Cardiac septum (tissue), 1 donor: ENCODE measurements around the gene ITPKA. TPM values are rescaled to one million over a fixed set of nuclear protein-coding genes. Genes with fewer than 3 reads are reported as not detected.
"Not testable (repeated sequence)": the region's sequence is repeated elsewhere in the genome, so short reads cannot be mapped to it uniquely, and the experiment has no call there.

Experiments
- DNase-seq: peaks from one replicate; pipeline ENCODE4 v3.0.0-alpha.2; 2020; ENCODE audit warnings: low spot score
- intact Hi-C: fragments of 100-400 bp; cut with DNase I; formaldehyde crosslinking; loops from one replicate; pipeline ENCODE4 v1.14.0; 2022
- long read RNA-seq: library from polyadenylated mRNA; unstranded; transcript quantifications from one replicate; pipeline ENCODE4 v2.0.0, GENCODE V29; 2021
- total RNA-seq: library from RNA; stranded (reverse); fragmentation: NEBNext Ultra II Directional; extraction: Animal tissue kit (Norgen Biotek cat#: 25700); gene quantifications from one replicate; pipeline ENCODE4 v1.2.1, GENCODE V29; 2021
- donor health status: DM: no; HTN: no; CAD: no.

Gene ITPKA
- total RNA-seq = 1.0 TPM
- long read RNA-seq, transcript ITPKA-201 (7 exons, 1,824 nt) = major isoform, 6 of 6 reads
- long read RNA-seq, partial matches to known transcripts = 0 of 6 reads
- long read RNA-seq, other reads (novel, unspliced or antisense) = 0 of 6 reads

DNA sequence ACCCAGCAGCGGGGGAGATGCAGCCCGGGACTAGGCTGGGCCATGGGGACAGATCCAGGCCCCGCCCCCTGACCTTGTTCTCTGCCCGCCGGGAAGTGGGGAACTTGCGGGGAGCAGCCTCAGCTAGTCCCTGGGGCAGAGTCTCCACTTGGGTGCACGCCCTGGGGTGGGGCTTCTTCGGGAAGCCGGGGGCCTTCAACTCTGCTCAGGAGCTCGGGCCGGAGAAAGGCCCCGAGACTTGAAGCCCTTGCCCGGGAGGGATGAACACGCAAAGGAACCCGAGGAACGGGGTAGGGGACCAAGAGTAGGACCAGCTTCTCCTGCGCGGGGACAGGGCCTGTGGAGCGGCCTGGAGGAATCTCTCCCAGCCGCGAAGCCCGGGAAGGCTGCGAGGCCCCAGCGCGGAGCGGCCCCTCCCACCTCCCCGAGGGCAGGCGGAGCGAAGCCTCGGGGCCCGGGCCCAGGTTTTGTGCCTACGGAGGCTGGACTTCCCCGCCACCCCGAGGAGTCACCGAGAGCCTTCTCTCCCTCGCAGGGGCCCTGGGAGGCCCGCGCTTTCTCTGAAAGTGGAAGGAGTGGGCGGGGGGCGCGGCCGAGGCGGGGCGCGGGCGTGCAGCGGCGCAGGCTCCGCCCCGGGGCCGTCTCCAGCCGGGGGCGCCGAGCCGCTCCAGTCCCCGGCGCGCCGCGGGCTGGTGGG, at the start of gene ITPKA:
ITPKA (plus strand) TSS at position 670 of the 697 bp plus-strand sequence. CDS start 54 bp downstream, outside the sequence.
- intact Hi-C loops = no loop called here
- no peak for DNase-seq

DNA sequence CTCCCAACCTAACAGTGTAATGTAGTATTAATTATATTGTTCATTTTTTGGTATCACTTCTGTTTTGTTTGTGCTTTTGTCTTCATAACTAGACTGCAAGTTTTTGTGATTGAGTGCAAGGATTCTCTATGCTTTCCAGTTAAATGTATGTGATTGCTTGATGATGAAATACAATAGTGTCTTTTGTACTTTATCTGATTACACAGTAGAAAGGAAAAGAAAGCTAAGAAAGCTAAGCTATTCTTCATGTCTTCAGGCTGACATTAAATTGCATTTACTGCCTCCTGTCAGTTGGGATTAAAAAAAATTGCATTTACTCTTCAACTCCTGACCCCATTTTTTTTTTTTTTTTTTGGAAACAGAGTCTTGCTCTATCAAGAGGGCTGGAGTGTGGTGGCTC, 48.3 kb upstream of the ITPKA start:
- no peak for DNase-seq
- intact Hi-C loops = no loop called here

DNA sequence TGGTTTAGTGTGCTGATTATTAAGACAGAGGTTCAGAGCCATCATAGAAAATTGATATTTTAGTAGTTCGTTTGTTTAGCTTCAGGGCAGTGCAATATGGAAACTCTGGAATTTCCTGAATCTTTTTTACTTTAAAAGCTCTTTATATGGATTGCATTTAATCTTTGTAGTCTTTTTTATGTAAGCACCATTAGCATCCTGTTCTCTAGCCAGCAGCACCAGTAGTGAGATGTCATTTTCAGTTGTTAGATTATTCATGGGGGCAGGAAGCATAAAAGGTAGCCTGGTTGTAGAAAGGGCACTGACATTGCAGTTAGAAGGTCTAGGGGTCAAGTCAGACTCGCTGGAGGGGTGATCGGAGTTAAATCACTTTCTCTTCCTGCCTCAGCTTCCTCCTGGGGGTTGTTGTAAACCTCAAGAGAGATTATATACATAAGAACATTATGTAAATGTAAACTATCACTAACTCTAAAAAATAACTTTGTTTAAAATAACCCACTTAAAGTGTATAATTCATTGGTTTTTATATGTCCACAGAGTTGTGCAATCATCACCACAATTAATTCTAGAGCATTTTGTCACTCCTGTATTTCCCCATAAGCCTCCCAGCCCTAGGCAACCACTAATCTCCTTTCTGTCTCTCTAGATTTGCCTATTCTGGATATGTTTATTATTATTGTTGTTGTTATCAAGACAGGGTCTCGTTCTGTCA, 31.4 kb upstream of the ITPKA start:
- DNase-seq = no peak
- intact Hi-C loops = no loop called here

DNA sequence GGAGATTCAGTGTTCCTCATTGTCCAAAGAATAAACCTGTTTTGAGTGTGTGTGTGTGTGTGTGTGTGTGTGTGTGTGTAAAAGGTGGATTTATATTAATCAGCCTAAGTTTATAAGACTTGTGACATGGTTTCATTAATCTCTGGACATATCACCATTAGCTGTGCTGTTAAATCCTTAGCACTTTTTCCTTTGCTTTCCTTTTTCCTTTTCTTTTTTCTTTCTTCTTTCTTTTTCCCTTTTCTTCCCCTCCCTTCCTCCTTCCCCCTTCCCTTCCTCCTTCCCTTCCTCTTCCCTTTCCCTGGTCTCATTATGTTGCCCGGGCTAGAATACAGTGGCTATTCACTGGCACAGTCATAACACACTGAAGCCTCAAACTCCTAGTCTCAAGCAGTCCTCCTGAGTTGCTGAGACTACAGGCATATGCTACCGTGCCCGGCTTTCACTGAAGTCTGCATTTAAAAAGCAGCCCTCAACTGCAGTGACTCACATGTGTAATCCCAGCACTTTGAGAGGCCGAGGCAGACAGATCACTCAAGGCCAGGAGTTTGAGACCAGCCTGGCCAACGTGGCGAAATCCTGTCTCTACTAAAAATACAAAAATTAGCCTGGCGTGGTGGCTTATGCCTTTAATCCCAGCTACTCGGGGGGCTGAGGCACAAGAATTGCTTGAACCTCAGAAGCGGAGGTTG, 28.6 kb upstream of the ITPKA start:
- DNase-seq = no peak
- intact Hi-C loops = no loop called here

DNA sequence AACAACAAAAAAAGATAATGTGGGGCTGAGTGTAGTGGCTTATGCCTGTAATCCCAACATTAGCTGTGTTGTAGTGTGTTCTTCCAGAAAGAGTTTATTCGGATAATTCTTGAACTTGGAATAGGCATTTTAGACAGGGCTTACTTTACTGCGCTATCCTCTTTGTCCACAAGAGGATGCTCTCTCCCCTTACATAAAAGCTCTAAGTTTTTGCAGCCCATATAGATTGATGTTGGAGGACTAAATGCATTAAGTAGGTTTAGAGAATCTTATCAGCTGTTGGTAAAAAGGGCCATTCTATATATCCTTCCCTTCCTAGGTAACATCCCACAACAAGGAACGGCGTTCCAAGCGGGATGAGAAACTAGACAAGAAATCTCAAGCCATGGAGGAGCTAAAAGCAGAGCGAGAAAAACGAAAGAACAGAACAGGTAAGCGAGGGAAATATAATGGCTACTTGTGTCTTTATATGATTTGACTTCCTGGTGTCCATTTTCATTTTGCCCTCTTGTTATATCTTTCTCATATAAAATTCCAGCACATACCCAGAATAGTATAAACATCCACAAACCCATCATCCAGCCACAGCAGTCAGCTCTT, 27.8 kb upstream of the ITPKA start:
- DNase-seq = no peak
- intact Hi-C loops = no loop called here

DNA sequence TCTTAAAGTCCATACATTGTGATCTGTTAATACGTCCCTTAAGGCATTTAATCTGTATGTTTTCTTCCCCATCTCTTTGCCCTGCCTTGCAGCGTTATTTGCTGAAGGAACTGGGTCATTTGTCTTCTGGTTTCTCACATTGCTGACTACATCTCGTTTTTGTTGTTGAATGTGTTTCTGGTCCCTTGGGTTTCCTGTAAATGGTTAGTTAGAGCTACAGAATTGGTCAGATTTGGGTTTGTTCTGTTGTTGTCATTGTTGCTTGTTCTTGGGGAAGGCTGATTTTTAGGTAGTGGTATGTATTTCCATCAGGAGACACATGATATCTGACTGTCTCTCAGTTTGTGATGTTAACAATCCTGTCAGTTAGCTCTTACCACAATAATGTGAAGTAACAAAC, 27.0 kb upstream of the ITPKA start:
- DNase-seq = no peak
- intact Hi-C loops = no loop called here

DNA sequence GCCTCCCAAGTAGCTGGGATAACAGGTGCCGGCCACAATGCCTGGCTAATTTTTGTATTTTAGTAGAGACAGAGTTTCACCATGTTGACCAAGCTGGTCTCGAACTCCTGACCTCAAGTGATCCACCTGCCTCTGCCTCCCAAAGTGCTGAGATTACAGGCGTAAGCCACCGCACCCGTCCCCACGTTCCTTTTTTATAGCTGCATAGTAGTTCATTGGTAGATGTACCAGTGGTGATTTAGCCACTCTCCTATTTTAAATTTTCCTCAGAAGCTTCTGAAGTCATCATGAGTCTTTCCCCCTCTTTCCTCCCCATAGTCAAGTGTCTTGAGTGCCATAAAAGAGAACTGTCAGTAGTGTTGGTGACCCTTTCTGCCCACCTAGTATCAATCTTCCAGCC, 24.0 kb upstream of the ITPKA start:
- intact Hi-C loops, DNase-seq: not testable (repeated sequence)

DNA sequence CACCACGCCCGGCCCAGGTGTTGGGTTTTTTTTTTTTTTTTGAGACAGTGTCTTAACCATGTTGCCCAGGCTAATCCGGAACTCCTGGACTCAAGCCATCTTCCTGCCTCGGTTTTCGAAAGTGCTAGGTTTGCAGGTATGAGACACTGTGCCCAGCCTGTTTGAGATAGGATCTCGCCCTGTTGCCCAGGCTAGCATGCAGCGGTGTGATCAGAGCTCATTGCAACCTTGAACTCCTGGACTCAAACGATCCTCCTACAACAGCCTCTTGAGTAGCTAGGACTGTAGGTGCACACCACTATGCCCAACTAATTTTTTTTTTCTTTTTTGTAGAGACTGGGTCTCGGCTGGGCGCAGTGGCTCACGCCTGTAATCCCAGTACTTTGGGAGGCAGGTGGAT, 20.3 kb upstream of the ITPKA start:
- intact Hi-C loops = no loop called here
- DNase-seq = no peak

DNA sequence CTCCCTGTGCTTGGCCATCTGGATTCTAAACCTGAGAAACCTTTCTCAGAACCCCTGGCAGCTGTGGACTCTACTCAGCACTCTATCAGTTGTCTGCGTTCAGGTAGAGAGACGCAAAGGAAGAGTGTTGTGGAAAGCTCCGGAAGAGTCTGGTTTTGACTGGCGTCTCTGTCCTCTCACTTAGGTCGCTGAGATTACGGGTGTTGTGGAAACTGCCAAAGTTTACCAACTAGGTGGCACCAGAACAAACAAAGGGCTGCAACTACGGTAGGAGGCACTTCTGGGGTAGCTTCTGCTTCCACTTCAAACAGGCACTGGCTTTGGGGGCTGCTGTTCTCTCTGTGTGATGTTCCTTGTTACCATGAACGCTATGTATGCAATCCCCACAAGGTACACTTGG, 19.2 kb upstream of the ITPKA start:
- intact Hi-C loops = no loop called here

DNA sequence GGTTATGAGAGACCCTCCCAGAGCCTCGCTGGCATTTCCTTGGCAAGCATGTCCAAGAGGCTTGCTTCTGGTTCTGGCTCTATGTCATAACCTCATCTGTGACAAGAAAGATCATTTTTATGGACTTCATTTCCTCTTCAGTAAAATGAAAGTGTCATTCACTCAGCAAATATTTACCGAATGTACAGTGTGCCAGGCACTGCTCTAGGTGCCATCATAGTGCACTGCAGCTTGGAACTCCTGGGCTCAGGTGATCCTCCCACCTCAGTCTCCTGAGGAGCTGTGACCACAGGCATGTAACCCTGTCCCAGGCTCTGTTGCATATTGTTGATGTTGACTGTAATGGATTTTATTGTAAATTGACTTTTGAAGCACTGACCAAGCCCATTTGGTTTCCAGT, 18.7 kb upstream of the ITPKA start:
- intact Hi-C loops = no loop called here
- no peak for DNase-seq

More for the DNA sequence above, 19.2 kb upstream of the ITPKA start:
- peak; percentile 33 for DNase-seq

DNA sequence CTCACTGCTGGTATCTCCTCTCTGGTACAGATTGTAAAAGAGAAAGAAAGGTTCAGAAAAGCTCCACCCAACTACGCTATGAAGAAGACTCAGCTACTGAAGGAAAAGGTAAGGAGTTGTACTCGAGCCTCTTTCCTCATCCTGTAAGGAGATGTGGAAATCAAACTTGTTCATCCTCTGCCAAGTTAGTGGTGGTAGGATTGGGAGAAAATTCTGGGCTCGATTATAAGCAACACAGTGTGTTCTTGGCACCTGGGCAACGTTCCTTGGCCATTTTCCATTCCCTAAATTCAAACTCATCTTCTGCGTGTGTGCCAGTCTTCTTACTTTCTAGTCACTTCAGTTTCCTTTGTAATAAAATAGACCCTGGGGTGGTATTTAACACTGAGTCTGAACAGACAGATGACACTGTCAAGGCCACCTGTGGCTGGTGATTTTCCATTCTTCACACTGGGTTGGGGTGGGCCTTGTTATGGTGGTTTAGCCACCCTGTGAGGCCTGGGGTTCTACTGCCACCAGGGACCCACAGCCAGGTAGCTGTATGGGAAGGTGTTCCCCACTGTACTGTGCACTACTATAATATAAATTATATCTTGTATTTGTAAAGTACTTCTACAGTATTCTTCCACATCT, 17.1 kb upstream of the ITPKA start:
- peak; percentile 12 for DNase-seq
- intact Hi-C loops = no loop called here

DNA sequence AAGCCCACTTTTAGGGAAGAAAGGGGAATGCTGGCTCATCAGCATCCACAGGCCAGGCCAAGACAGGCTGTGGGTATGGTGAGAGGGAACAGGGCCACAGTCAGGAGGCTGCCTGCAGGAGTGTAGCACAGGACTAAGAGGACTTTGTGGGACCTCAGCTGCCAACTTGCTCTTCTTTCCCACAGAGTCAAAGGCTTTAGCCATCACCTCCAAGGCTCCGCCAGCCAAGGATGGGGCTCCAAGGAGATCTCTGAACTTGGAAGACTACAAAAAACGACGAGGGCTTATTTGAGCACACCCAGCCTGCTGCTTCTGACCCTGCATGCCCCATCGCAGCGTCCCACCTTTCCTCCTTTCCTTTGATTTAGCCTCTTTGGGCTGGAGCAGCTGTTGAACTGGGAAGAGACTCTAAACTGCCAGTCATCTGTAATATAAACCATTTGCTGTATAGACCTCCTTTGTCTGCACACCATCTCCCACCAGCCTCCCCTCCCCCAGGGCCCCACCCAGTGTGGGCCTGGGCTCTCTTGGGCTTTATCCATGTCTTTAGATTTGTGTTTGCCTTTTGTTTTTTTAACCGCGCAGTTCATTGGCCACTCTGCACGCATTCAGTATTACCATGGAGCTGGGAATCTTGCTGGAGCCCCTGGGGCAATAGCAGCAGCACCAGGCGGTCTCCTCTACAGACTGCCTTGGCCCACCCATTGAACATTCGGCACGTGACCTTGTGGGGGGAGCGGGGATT, 13.1 kb upstream of the ITPKA start:
- intact Hi-C loops = no loop called here
- DNase-seq = no peak

DNA sequence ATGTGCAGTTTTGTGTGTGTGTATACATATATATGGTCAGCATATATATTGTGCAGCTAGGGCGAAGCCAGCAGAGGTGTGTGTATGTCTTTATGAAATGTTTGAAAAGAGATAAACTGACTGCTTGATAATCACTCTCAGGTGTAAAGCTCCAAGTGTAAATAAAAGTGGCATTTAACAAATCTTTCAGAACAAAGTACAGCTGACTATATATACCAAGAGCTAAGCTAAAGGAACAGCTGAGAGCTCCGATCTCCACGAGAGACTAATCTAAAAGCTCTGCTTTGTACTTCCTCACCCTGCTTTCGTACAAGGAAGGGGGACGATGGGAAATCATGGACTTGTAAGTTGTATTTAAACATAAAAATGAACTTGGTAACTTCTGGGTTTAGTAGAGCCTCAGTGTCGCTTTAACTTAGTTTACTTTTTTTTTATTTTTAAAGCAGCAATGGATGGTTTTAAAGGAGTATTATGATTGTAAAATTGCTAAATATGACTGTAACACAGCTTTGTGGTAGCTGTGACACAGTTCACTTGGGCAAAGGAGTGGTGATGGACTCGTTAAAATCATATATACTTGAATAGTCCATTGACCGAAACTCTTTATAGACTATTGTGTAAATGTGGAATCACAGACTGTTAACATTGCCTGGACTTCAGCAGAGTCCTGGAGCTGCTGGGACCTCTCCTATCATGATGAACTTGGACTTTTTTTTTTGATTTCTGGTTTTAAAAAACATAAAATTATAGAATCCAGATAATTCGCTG, 11.4 kb upstream of the ITPKA start:
- no peak for DNase-seq
- intact Hi-C loops = no loop called here

DNA sequence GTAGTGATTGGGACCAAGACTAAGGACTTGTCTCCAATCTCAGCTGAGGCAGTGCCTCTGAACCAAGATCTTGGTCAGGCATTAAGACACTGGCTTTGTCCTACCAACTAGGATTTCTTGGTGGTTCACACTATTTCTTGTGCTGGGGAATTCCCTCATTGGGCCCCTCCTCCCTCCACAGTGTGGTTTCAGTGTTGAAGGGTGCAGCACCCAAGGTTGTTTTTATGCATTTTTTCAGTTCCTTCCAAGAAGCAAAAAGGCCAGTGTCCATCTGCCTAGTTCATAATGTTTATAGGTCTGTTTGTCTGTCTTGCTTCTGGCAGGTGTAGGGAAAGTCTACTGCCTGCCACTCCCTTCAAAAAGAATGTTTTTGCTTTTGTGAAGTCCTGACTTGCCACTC, 10.6 kb upstream of the ITPKA start:
- intact Hi-C loops = no loop called here
- DNase-seq = no peak

DNA sequence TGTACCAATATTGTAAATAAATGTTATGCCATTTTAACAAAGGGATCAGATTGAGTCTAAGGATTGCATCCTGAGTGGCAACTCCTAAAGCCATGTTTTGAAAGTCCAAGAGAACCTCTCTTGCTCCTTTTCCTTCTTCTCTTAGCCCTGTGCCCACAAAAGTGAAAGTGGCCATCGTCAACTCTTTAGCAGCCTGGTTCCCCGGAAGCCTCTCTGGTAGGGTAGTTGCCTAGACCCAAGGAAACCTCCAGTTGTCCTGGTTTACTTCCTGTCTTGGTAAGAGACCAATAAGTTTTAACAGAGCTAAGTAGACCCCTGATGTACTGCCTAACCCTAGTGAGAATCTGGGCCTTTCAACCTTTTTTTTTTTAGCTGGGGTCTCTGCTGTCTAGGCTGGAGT, 10.2 kb upstream of the ITPKA start:
- intact Hi-C loops = no loop called here
- no peak for DNase-seq

DNA sequence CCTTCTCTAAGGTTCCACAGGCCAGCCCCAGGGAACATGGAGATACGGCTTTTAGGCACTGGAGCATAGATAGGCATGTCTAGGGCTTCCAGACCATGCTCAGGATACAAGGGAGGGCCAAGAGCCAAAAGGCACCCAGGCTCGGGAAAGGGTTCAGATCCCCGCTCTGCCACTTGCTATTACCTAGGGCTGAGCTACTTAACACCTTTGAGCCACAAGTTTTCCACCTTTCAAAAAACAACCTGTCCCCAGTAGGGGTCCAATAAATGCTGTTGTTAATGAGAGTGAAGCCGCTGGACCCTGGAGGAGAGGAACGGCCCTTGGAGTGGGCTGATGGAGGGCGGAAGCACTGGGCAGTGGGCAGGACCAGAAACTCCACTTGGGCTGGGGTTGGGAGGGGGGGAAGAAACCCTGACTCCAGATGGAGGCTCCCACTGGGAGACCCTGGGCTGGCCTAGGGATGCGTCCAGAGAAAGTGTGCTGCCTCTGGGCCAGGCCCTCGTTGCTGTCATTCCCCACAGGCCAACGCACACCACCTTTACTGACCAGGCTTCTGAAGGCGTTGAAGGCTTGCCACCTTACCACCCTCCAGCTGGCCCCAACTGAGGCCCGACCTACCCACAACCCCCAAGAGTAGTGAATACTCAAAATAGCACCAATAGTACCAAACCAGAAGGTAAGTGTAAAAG, 8.6 kb upstream of the ITPKA start:
- intact Hi-C loops = no loop called here
- DNase-seq = no peak

DNA sequence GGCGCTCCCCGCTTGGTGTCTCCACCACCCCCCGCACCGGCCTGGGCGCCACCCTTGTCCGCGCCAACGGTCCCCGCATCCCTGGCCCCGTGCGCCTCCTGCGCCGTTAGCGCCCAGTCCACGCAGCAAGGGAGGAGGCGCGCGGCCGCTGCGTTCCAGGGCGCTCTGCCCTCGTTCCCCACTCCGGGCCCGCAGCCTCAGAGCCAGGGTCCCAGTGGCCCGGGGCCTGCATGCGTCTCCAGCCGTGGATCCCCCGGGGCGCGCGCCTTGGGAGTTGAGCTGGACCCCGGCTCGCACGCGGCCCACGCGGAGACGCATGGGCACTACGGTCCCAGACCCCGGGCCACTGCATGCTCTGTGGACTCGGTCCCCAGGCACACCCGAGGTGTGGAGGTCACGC, 7.4 kb upstream of the ITPKA start:
- no peak for DNase-seq
- intact Hi-C loops = no loop called here

DNA sequence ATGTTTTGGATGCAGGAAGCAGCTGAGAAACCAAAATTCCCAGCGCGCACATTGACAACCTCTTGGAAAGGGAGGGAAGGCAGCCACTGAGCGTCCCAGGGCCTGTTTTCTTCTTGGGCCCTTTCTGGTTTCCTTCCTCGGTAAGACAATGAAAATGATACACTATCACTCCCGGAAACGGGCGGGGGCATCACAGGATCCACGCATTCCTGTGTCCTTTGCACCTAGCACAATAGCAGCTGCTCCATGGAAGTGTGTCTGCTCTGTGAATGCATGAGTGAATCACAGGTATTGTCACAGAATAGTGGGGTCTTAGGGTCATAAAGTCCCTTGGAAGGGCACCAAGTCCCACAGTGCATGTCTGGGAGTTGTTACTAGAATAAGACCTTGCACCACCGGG, 6.3 kb upstream of the ITPKA start:
- DNase-seq = no peak
- intact Hi-C loops = no loop called here
